CD14-positive monocyte (primary cell): ENCODE data around the gene FBXL16. TPM values are rescaled to one million over a fixed set of nuclear protein-coding genes. Genes with fewer than 3 reads are reported as not detected.

Experiments
- DNase-seq, 3 donors: peaks; one replicate each; pipeline ENCODE4 v3.0.0-alpha.2; 2011 to 2022
- H2AFZ ChIP-seq: 2 replicates; pipeline ENCODE4 v1.6.0; 2012; ENCODE audit warnings: mild to moderate bottlenecking, low read depth, low read length, inconsistent platforms; ENCODE audit not compliant: insufficient read depth, poor library complexity, severe bottlenecking
- H3K27ac ChIP-seq, 2 donors: 1 replicate in 1 of 2; 2 replicates in 1 of 2; pipeline ENCODE4 v1.5.1; 2012 to 2013; ENCODE audit warnings: low read length in 2 of 2, control low read depth in 1 of 2, inconsistent platforms in 1 of 2, low read depth in 1 of 2, mild to moderate bottlenecking in 1 of 2
- H3K27me3 ChIP-seq, 2 donors: one replicate each; pipeline versions ENCODE4 v1.6.0 to v1.6.1; 2011 to 2013; ENCODE audit warnings: low read length in 2 of 2; ENCODE audit not compliant: control insufficient read depth in 2 of 2, insufficient read depth in 2 of 2
- H3K36me3 ChIP-seq, 2 donors: replicated peaks in 1 of 2; 1 replicate in 1 of 2; 2 replicates in 1 of 2; pipeline versions ENCODE4 v1.5.1 to v1.6.1; 2012 to 2013; ENCODE audit warnings: low read length in 2 of 2, control low read depth in 1 of 2, inconsistent platforms in 1 of 2, mild to moderate bottlenecking in 1 of 2; ENCODE audit not compliant: insufficient read depth in 2 of 2, control insufficient read depth in 1 of 2
- H3K4me1 ChIP-seq, 2 donors: 1 replicate in 1 of 2; 2 replicates in 1 of 2; pipeline versions ENCODE4 v1.5.1 to v1.6.1; 2012 to 2013; ENCODE audit warnings: low read length in 2 of 2, control low read depth in 1 of 2, inconsistent platforms in 1 of 2, mild to moderate bottlenecking in 1 of 2, moderate library complexity in 1 of 2; ENCODE audit not compliant: insufficient read depth in 2 of 2, control insufficient read depth in 1 of 2
- H3K4me2 ChIP-seq: replicated peaks from 2 replicates; pipeline ENCODE3; 2012; ENCODE audit warnings: low read length, moderate library complexity, mild to moderate bottlenecking; ENCODE audit not compliant: poor library complexity, severe bottlenecking; ENCODE audit errors: extremely low read depth
- H3K4me3 ChIP-seq, 3 experiments: fragments of 200-600 bp in 1 of 3; sonication (generic) in 1 of 3; replicated peaks in 1 of 3; 1 replicate in 2 of 3; 2 replicates in 1 of 3; pipeline ENCODE4 v1.5.1; 2011 to 2013; ENCODE audit warnings: low read length in 3 of 3, mild to moderate bottlenecking in 3 of 3, control low read depth in 2 of 3, low read depth in 2 of 3, inconsistent platforms in 1 of 3, moderate library complexity in 1 of 3
- H3K79me2 ChIP-seq: 2 replicates; pipeline ENCODE4 v1.6.0; 2012; ENCODE audit warnings: mild to moderate bottlenecking, control low read depth, inconsistent platforms, low read length, moderate library complexity; ENCODE audit not compliant: insufficient read depth
- H3K9ac ChIP-seq: 2 replicates; pipeline ENCODE4 v1.6.0; 2017; ENCODE audit warnings: low read length, mild to moderate bottlenecking; ENCODE audit not compliant: insufficient read depth, poor library complexity, severe bottlenecking
- H3K9me3 ChIP-seq, 2 donors: replicated peaks in 1 of 2; 1 replicate in 1 of 2; 2 replicates in 1 of 2; pipeline versions ENCODE4 v1.5.1 to v1.6.1; 2012 to 2013; ENCODE audit warnings: low read length in 2 of 2, control low read depth in 1 of 2; ENCODE audit not compliant: control insufficient read depth in 1 of 2, insufficient read depth in 1 of 2
- H4K20me1 ChIP-seq: 2 replicates; pipeline ENCODE4 v1.6.0; 2012; ENCODE audit warnings: mild to moderate bottlenecking, low read length, control low read depth, moderate library complexity; ENCODE audit not compliant: insufficient read depth
- H3K27ac Mint-ChIP-seq, 7 donors: one replicate each; pipeline ENCODE4 v1.8.0; 2020; ENCODE audit warnings: mild to moderate bottlenecking in 7 of 7, mixed read lengths in 7 of 7, moderate library complexity in 6 of 7, inconsistent platforms in 2 of 7
- H3K27me3 Mint-ChIP-seq, 3 donors: one replicate each; pipeline ENCODE4 v1.8.0; 2021 to 2022; ENCODE audit warnings: low read depth in 3 of 3, mild to moderate bottlenecking in 3 of 3, mixed read lengths in 3 of 3, moderate library complexity in 3 of 3, inconsistent platforms in 1 of 3
- H3K36me3 Mint-ChIP-seq, 2 donors: one replicate each; pipeline ENCODE4 v1.8.0; 2020; ENCODE audit warnings: mixed read lengths in 2 of 2, inconsistent platforms in 1 of 2, mild to moderate bottlenecking in 1 of 2
- H3K4me1 Mint-ChIP-seq: one replicate; pipeline ENCODE4 v1.8.0; 2020; ENCODE audit warnings: mild to moderate bottlenecking, mixed read lengths
- H3K4me3 Mint-ChIP-seq, 2 donors: one replicate each; pipeline ENCODE4 v1.8.0; 2020; ENCODE audit warnings: mild to moderate bottlenecking in 2 of 2, mixed read lengths in 2 of 2, moderate library complexity in 1 of 2
- H3K9me3 Mint-ChIP-seq, 7 donors: one replicate each; pipeline ENCODE4 v1.8.0; 2020 to 2022; ENCODE audit warnings: mixed read lengths in 7 of 7, mild to moderate bottlenecking in 6 of 7, moderate library complexity in 6 of 7, inconsistent platforms in 2 of 7
- WGBS: methylation state at CpG from one replicate; pipeline ENCODE4 v1.1.5; 2013; ENCODE audit warnings: missing lambda C conversion rate; ENCODE audit not compliant: insufficient coverage; 5-methylcytosine and 5-hydroxymethylcytosine counted together
- intact Hi-C, 2 donors: fragments of 100-400 bp; cut with micrococcal nuclease; formaldehyde crosslinking; loops; one replicate each; pipeline versions ENCODE4 v1.15.0 to v1.15.1; 2023
- polyA plus RNA-seq, 3 donors: library from polyadenylated mRNA; depleted of rRNA in 1 of 3; unstranded in 2 of 3; stranded (reverse) in 1 of 3; fragments of 300-500 nt in 2 of 3; fragments of >200 nt in 1 of 3; fragmentation: Illumina TruSeq in 2 of 3; gene quantifications; 1 replicate in 2 of 3; 2 replicates in 1 of 3; pipeline ENCODE4 v1.2.3, GENCODE V29; 2012 to 2021
- TF ChIP-seq, protein P1 (sequence below): fragments of 200-600 bp; IDR thresholded peaks from one replicate; pipeline ENCODE4 v1.8.0; 2022; ENCODE audit warnings: antibody characterized with exemption, mild to moderate bottlenecking

FBXL16 gene
- polyA plus RNA-seq, 3 donors, result 0.28 to 1.0 (median 0.49) TPM

DNA sequence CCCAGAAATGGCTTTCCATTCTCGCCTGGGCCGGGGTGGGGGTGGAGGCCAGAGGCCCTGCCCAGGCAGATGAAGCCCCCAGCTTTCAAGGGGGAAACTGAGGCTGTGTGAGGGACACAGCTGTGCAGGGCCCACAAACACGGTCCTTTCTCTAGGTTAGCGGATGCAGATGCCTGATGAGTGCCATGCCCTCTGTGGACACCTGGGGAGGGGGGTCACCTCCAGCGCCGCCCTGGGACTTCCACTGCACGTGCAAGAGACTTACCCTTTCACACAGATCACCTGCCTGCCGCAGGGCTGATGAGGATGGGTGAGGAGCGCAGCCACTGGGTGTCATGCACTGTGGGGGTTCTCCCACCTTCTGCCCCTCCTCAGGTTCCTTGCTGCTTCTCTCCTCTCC is 12.8 kb upstream of the FBXL16 start:
- peaks cover 0 to 4% (median 0%) of the 10 kb centered on the region in 7 donors for H3K9me3 Mint-ChIP-seq
- no peak overlapping the region for H3K27ac Mint-ChIP-seq
- Histone ChIP-seq H3K4me1 (peaks cover 32 to 48% of the 10 kb centered on the region in 2 donors), H3K27ac (no peak overlapping the region), H3K4me2 (no peak overlapping the region), H3K36me3 (no peaks in the 10 kb centered on the region), H3K9ac (no peak overlapping the region), H4K20me1 (peaks cover 18% of the 10 kb centered on the region), H2AFZ (no peak overlapping the region), H3K27me3 (peaks cover 11 to 58% of the 10 kb centered on the region in 2 donors), H3K79me2 (no peaks in the 10 kb centered on the region), H3K9me3 (peaks cover 4 to 9% of the 10 kb centered on the region in 2 donors), H3K4me3 (no peak overlapping the region)
- DNase-seq, result no peak
- H3K27me3 Mint-ChIP-seq, result peaks cover 45 to 62% (median 46%) of the 10 kb centered on the region in 3 donors
- peak overlapping the region in 1 of 2 donors; percentile 20 for H3K4me3 Mint-ChIP-seq
- WGBS, result 97% methylated on average over 4 of the region's 9 CpGs
- intact Hi-C loops, result no loop called here
- H3K36me3 Mint-ChIP-seq, result peaks cover 5 to 7% of the 10 kb centered on the region in 2 donors
- peaks cover 19% of the 10 kb centered on the region for H3K4me1 Mint-ChIP-seq
- TF ChIP-seq, protein P1, sequence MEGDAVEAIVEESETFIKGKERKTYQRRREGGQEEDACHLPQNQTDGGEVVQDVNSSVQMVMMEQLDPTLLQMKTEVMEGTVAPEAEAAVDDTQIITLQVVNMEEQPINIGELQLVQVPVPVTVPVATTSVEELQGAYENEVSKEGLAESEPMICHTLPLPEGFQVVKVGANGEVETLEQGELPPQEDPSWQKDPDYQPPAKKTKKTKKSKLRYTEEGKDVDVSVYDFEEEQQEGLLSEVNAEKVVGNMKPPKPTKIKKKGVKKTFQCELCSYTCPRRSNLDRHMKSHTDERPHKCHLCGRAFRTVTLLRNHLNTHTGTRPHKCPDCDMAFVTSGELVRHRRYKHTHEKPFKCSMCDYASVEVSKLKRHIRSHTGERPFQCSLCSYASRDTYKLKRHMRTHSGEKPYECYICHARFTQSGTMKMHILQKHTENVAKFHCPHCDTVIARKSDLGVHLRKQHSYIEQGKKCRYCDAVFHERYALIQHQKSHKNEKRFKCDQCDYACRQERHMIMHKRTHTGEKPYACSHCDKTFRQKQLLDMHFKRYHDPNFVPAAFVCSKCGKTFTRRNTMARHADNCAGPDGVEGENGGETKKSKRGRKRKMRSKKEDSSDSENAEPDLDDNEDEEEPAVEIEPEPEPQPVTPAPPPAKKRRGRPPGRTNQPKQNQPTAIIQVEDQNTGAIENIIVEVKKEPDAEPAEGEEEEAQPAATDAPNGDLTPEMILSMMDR, result no peak

DNA sequence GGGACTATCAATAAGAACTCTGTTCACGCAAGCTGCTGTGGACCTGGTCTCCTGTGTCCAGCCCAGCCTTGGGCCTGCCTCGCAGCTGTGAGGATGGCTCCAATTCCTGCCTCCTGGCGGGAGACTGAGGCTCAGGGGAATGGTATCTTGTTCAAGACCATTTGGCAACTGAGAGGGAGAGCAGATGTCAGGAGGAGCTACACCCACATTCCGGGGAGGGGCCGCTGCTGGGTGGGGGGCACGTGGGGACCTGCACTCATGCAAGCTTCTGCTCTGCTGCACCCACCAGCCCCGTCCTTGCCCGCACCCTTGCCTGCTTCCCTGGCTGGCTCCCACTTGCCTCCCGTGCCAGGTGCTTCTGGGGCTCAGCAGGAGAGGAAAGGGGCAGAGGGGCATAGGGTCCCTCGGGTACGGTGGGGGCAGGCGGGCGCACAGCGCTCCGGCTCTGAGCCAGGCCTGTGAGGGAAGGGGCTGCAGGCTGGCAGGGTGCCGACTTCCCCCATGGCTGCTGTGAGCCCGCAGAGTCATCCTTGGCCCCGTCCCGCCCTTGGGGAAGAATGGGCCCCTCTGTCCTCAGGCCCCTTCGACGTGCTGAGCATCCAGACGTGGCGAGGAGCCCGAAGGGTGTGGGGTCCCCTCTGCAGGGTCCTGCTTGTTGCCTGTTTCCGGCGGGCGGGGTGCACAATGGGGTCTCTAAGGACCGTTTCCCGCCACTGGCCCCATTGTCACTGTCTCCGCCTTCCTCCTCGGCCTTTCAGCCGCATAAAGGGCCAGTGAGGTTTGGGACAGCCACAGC is 12.0 kb upstream of the FBXL16 start:
- Histone ChIP-seq H2AFZ (no peak overlapping the region), H3K4me3 (no peak overlapping the region), H3K27me3 (peaks cover 11 to 62% of the 10 kb centered on the region in 2 donors), H3K36me3 (no peaks in the 10 kb centered on the region), H3K4me2 (no peak overlapping the region), H3K4me1 (peaks cover 32 to 48% of the 10 kb centered on the region in 2 donors), H3K9ac (no peak overlapping the region), H3K9me3 (peaks cover 4 to 9% of the 10 kb centered on the region in 2 donors), H4K20me1 (peaks cover 13% of the 10 kb centered on the region), H3K27ac (no peak overlapping the region), H3K79me2 (no peaks in the 10 kb centered on the region)
- TF ChIP-seq, protein P1, result no peak
- no peak for DNase-seq
- 78% methylated on average over 28 of the region's 32 CpGs for WGBS
- peaks cover 2 to 3% of the 10 kb centered on the region in 2 donors for H3K36me3 Mint-ChIP-seq
- intact Hi-C loops, result no loop called here
- H3K4me1 Mint-ChIP-seq, result peaks cover 19% of the 10 kb centered on the region
- peak overlapping the region in 1 of 2 donors; percentile 35 for H3K4me3 Mint-ChIP-seq
- peaks cover 47 to 69% (median 52%) of the 10 kb centered on the region in 3 donors for H3K27me3 Mint-ChIP-seq
- peaks cover 0 to 7% (median 0%) of the 10 kb centered on the region in 7 donors for H3K9me3 Mint-ChIP-seq
- no peak overlapping the region for H3K27ac Mint-ChIP-seq
